Parathyroid adenoma (tissue), 2 donors: Measurements from ENCODE around the gene GRIK4.

Source experiments
- H2AFZ ChIP-seq: fragments of 300-600 bp; sonication (generic); one replicate; pipeline ENCODE4 v1.7.0; 2017; ENCODE audit warnings: antibody characterized with exemption, mild to moderate bottlenecking
- H3K27ac ChIP-seq: fragments of 300-600 bp; sonication (generic); one replicate; pipeline ENCODE4 v1.7.0; 2017
- H3K27me3 ChIP-seq: fragments of 300-600 bp; sonication (generic); one replicate; pipeline ENCODE4 v1.7.0; 2017; ENCODE audit warnings: low read length; ENCODE audit not compliant: control insufficient read depth, insufficient read depth
- H3K36me3 ChIP-seq: fragments of 300-600 bp; sonication (generic); one replicate; pipeline ENCODE4 v1.7.0; 2017; ENCODE audit warnings: low read length; ENCODE audit not compliant: control insufficient read depth, insufficient read depth
- H3K4me1 ChIP-seq: fragments of 300-600 bp; sonication (generic); one replicate; pipeline ENCODE4 v1.7.0; 2017; ENCODE audit warnings: control low read depth
- H3K4me2 ChIP-seq: fragments of 300-600 bp; sonication (generic); one replicate; pipeline ENCODE4 v1.7.0; 2017; ENCODE audit warnings: low read length
- H3K4me3 ChIP-seq: fragments of 300-600 bp; sonication (generic); one replicate; pipeline ENCODE4 v1.7.0; 2017; ENCODE audit warnings: low read depth, low read length
- H3K79me2 ChIP-seq: fragments of 300-600 bp; sonication (generic); one replicate; pipeline ENCODE4 v1.7.0; 2017; ENCODE audit warnings: control low read depth
- H3K9ac ChIP-seq: fragments of 300-600 bp; sonication (generic); one replicate; pipeline ENCODE4 v1.7.0; 2017; ENCODE audit warnings: mild to moderate bottlenecking
- H3K9me3 ChIP-seq: fragments of 300-600 bp; sonication (generic); one replicate; pipeline ENCODE4 v1.7.0; 2017; ENCODE audit warnings: low read length; ENCODE audit not compliant: control insufficient read depth
- CTCF ChIP-seq: fragments of 300-600 bp; sonication (generic); IDR thresholded peaks from one replicate; pipeline ENCODE4 v1.7.0; 2017; ENCODE audit warnings: antibody characterized with exemption, mild to moderate bottlenecking
- donor health status: primary hyperparathyroidism.

The GRIK4 gene

DNA sequence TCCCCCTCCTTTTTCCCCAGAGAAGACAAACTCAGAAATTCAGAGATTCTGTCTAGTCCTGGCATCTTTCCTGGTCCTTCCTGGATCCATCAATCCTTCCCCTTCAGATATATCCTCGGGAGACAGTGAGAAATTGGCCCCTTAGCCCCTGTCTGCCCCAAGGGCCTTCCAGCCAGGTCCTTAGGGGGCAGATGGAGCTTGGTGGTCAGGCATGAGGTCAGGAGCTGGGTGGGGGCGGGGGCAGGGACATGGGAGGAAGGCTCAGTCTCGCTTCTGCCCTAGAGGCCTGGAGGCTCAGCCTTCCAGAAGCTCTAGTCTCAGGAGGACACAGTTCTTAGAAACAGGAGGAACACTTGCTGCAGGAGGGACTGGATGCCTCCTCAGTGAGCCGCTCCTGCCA is 304.6 kb downstream of the GRIK4 start:
- Histone ChIP-seq H3K27me3 (no peaks in the 10 kb centered on the region), H3K4me1 (no peaks in the 10 kb centered on the region), H2AFZ (no peak overlapping the region), H3K27ac (no peak overlapping the region), H3K79me2 (no peaks in the 10 kb centered on the region), H3K9ac (no peak overlapping the region), H3K36me3 (no peaks in the 10 kb centered on the region), H3K9me3 (no peaks in the 10 kb centered on the region), H3K4me3 (no peak overlapping the region), H3K4me2 (no peak overlapping the region)
- TF ChIP-seq CTCF = no peak

DNA sequence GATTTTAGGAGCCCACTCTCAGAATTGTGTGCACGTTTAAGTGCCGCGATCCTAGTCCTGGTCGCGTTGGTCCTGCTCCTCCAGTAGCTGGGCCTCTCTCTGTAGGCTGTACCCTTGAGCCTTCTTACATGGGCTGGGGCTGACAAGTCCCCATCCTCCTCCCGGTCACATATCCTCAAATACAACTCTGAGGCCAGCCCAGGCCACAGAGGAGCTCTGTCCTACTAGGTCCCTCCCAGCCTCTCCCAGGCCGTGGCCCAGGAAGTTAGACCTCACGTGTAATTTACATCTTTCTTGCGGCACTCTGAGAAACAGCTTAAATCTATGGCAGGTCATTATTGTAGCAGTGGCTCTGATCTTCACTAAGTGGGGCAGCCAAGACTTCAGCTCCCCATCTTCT is 305.2 kb downstream of the GRIK4 start:
- Histone ChIP-seq H3K36me3 (no peaks in the 10 kb centered on the region), H3K9ac (no peak overlapping the region), H3K4me1 (no peaks in the 10 kb centered on the region), H3K27me3 (no peaks in the 10 kb centered on the region), H3K27ac (no peak overlapping the region), H3K9me3 (no peaks in the 10 kb centered on the region), H3K4me3 (no peak overlapping the region), H2AFZ (no peak overlapping the region), H3K79me2 (no peaks in the 10 kb centered on the region), H3K4me2 (no peak overlapping the region)
- TF ChIP-seq CTCF = no peak

DNA sequence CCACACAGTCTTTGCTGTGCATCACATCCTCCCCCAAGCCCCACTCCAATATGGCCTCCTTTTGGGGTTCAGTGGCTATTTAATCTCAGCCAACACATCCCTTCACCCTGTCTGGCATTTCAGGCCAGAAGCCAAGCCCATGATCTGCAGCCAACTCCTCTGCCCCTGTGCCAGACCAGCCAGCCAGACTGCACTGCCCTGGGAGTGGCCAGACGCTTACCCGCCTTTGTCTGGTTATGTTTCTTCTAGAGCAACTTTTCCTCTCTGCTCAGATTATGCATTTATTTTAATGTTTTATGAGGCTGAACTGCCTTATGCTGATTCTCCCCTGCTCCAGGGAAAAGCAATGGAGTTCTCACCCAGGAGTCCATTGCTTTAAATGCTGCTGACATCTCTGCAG is 305.6 kb downstream of the GRIK4 start:
- no peaks in the 10 kb centered on the region for H3K27me3 ChIP-seq
- H3K9me3 ChIP-seq = no peaks in the 10 kb centered on the region
- no peak overlapping the region for H3K9ac ChIP-seq
- H3K4me2 ChIP-seq = no peak overlapping the region
- no peak overlapping the region for H2AFZ ChIP-seq
- no peaks in the 10 kb centered on the region for H3K36me3 ChIP-seq
- no peaks in the 10 kb centered on the region for H3K79me2 ChIP-seq
- H3K27ac ChIP-seq = no peak overlapping the region
- no peak for TF ChIP-seq CTCF
- H3K4me3 ChIP-seq = no peak overlapping the region
- H3K4me1 ChIP-seq = no peaks in the 10 kb centered on the region

DNA sequence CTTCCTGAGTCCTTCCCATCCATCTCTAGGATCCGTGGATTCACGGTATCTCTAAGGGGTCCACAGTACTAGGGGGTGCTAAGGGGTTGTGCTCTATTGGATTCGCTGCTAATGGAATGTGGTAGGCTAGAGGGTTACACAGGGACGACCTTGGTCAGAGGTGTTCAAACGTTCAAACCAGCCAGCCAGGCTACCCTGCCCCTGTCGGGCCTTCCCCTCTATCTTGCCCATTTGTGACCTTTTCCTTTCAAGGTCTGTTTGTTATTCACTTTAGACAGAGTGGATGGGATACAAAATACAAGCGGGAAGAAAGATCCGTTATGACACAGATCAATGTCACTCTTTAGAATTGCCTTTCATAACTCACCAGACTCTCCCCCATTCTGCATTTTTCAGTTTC is 306.5 kb downstream of the GRIK4 start:
- no peaks in the 10 kb centered on the region for H3K4me1 ChIP-seq
- H3K27me3 ChIP-seq = no peaks in the 10 kb centered on the region
- TF ChIP-seq CTCF = no peak
- no peaks in the 10 kb centered on the region for H3K36me3 ChIP-seq
- H2AFZ ChIP-seq = no peak overlapping the region
- H3K9ac ChIP-seq = no peak overlapping the region
- no peaks in the 10 kb centered on the region for H3K9me3 ChIP-seq
- H3K4me3 ChIP-seq = no peak overlapping the region
- no peak overlapping the region for H3K4me2 ChIP-seq
- no peaks in the 10 kb centered on the region for H3K79me2 ChIP-seq
- H3K27ac ChIP-seq = no peak overlapping the region

DNA sequence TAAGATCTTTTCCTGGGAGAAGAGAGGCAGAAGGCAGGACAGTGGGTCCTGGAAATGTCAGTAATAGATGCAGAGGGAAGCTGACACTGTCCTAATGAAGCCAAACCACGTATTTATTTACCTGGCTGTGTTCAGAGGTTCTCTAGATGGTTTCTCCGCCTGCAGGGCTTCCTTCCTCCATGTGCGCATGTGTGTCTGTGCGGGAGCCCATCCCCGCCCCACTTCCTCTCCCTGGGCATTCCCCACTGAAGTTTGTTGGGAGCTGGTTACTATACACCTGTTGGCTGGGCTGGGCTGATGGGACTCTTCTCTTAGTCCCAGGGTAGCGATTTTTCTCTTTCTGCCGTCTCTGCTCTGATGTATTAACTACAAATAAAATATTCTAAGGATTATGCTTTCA is 307.5 kb downstream of the GRIK4 start:
- no peaks in the 10 kb centered on the region for H3K36me3 ChIP-seq
- H3K9me3 ChIP-seq = no peaks in the 10 kb centered on the region
- H3K4me1 ChIP-seq = no peaks in the 10 kb centered on the region
- H3K27ac ChIP-seq = no peak overlapping the region
- H3K27me3 ChIP-seq = no peaks in the 10 kb centered on the region
- H3K9ac ChIP-seq = no peak overlapping the region
- H2AFZ ChIP-seq = no peak overlapping the region
- H3K4me3 ChIP-seq = no peak overlapping the region
- no peak for TF ChIP-seq CTCF
- H3K4me2 ChIP-seq = no peak overlapping the region
- no peaks in the 10 kb centered on the region for H3K79me2 ChIP-seq
